Naive thymus-derived CD4-positive, alpha-beta T cell (primary cell): ENCODE results near the gene SMC5. TPM values are rescaled to one million over a fixed set of nuclear protein-coding genes. Genes with fewer than 3 reads are reported as not detected.

ENCODE experiments used
- ATAC-seq: fragments of 150-1000 bp; cut with Tn5 transposase; 2 replicates; pipeline ENCODE4 v1.10.0; 2021; ENCODE audit warnings: mild to moderate bottlenecking, moderate library complexity
- CTCF ChIA-PET: fragments of 350-600 bp; sonication (Branson Sonifier 250); formaldehyde crosslinking; loops from one replicate; lab custom pipeline; 2021; ENCODE audit warnings: antibody characterized with exemption; lab: Charles Lee
- POLR2A ChIA-PET: fragments of 350-600 bp; sonication (Branson Sonifier 250); formaldehyde crosslinking; loops from one replicate; lab custom pipeline; 2021; ENCODE audit warnings: antibody characterized with exemption, inconsistent platforms; lab: Charles Lee
- DNase-seq, 9 donors: peaks; one replicate each; pipeline versions ENCODE4 v3.0.0 to v3.0.0-alpha.2; 2020 to 2022; ENCODE audit warnings: mixed read lengths in 1 of 9
- H3K27ac ChIP-seq: one replicate; pipeline ENCODE4 v1.7.0; 2013; ENCODE audit warnings: mild to moderate bottlenecking, low read depth, low read length, moderate library complexity
- H3K27me3 ChIP-seq, 2 donors: one replicate each; pipeline ENCODE4 v1.7.0; 2013; ENCODE audit warnings: low read length in 2 of 2, mild to moderate bottlenecking in 2 of 2, moderate library complexity in 2 of 2; ENCODE audit not compliant: control insufficient read depth in 2 of 2, insufficient read depth in 2 of 2
- H3K36me3 ChIP-seq, 3 experiments: 1 replicate in 2 of 3; 2 replicates in 1 of 3; pipeline ENCODE4 v1.7.0; 2013; ENCODE audit warnings: low read length in 3 of 3, mild to moderate bottlenecking in 3 of 3, moderate library complexity in 1 of 3; ENCODE audit not compliant: insufficient read depth in 3 of 3, control insufficient read depth in 2 of 3
- H3K4me1 ChIP-seq, 2 donors: one replicate each; pipeline ENCODE4 v1.7.0; 2013; ENCODE audit warnings: low read length in 2 of 2, mild to moderate bottlenecking in 2 of 2, moderate library complexity in 1 of 2; ENCODE audit not compliant: control insufficient read depth in 2 of 2, insufficient read depth in 2 of 2
- H3K4me3 ChIP-seq: 2 replicates; pipeline ENCODE4 v1.7.0; 2013; ENCODE audit warnings: mild to moderate bottlenecking, low read length
- H3K9me3 ChIP-seq, 3 experiments: 1 replicate in 2 of 3; 2 replicates in 1 of 3; pipeline ENCODE4 v1.7.0; 2013; ENCODE audit warnings: low read length in 3 of 3; ENCODE audit not compliant: control insufficient read depth in 2 of 3
- H3K27ac Mint-ChIP-seq, 9 donors: one replicate each; pipeline ENCODE4 v1.8.0; 2020 to 2022; ENCODE audit warnings: mixed read lengths in 9 of 9, mild to moderate bottlenecking in 8 of 9, moderate library complexity in 5 of 9, inconsistent platforms in 2 of 9
- H3K27me3 Mint-ChIP-seq, 5 donors: one replicate each; pipeline ENCODE4 v1.8.0; 2021 to 2022; ENCODE audit warnings: mixed read lengths in 5 of 5, mild to moderate bottlenecking in 1 of 5
- H3K36me3 Mint-ChIP-seq, 5 donors: one replicate each; pipeline ENCODE4 v1.8.0; 2020 to 2022; ENCODE audit warnings: mixed read lengths in 5 of 5, mild to moderate bottlenecking in 3 of 5, inconsistent platforms in 1 of 5
- H3K4me1 Mint-ChIP-seq, 7 donors: one replicate each; pipeline ENCODE4 v1.8.0; 2020 to 2022; ENCODE audit warnings: mixed read lengths in 7 of 7, mild to moderate bottlenecking in 3 of 7, inconsistent platforms in 1 of 7
- H3K4me3 Mint-ChIP-seq, 10 donors: one replicate each; pipeline ENCODE4 v1.8.0; 2020 to 2022; ENCODE audit warnings: mild to moderate bottlenecking in 10 of 10, mixed read lengths in 10 of 10, moderate library complexity in 6 of 10, inconsistent platforms in 2 of 10
- H3K9me3 Mint-ChIP-seq, 11 donors: one replicate each; pipeline ENCODE4 v1.8.0; 2020 to 2022; ENCODE audit warnings: mixed read lengths in 11 of 11, mild to moderate bottlenecking in 4 of 11, inconsistent platforms in 1 of 11, moderate library complexity in 1 of 11
- intact Hi-C, 2 donors: fragments of 100-400 bp; cut with micrococcal nuclease; formaldehyde crosslinking; loops; one replicate each; pipeline ENCODE4 v1.15.1; 2023
- polyA plus RNA-seq, 2 donors: library from polyadenylated mRNA; unstranded; fragments of 300-500 nt; fragmentation: Illumina TruSeq; gene quantifications; one replicate each; pipeline ENCODE4 v1.2.3, GENCODE V29; 2021
- total RNA-seq, 6 experiments: library from RNA in 5 of 6; stranded (reverse) in 5 of 6; gene quantifications; 1 replicate in 5 of 6; 2 replicates in 1 of 6; pipeline ENCODE4 v1.2.3 and lab custom pipeline; 2021 to 2026

SMC5 gene
- total and polyA plus RNA-seq, 7 experiments from 2014 or later: 15.6 to 44.6 (median 29.6) TPM

DNA sequence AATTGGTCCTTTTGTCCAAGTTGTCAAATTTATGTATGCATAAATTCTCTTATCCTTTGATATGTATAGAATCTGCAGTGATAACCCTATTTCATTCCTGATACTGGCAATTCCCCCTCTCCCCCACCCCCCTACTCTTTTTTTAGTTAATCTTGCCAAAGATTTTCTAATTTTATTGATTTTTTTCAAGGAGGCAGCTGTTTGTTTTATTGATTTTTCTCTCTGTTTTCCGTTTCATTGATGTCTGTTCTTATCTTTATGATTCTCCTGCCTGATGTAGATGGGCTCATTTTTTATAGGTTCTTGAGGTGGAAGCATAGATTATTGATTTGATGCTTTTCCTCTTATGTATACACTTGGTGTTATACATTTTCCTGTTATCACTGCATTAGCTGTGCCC is 34.4 kb downstream of the SMC5 start:
- CTCF ChIA-PET: no interaction called here
- POLR2A ChIA-PET: interaction anchor here (0.6 kb wide), 1 partner anchor 945 kb away, joined by 3 read pairs; no protein-coding TSS in a partner anchor

DNA sequence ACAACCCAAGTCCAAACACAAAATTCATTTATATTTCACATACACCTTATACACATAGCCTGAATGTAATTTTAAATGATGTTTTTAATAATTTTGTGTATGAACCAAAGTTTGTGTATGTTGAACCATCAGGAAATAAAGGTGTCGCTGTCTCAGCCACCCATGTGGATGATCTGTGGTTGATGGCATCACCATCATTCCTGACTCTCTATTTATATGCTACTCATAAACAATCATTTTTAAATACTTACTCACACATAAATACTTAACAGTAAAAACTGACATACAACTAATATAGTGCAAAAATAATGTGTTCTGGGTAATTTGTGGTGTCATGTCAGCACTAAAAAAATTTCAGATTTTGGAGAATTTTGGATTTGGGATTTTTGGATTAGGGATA is 38.4 kb downstream of the SMC5 start:
- intact Hi-C loops: loop anchor here in 1 of 2 donors (5.0 kb wide), 1 partner anchor 35 kb away; no protein-coding TSS in a partner anchor
- ATAC-seq: no peak
- no peaks in the 10 kb centered on the region for H3K27me3 Mint-ChIP-seq

More for the DNA sequence above, 34.4 kb downstream of the SMC5 start:
- no peaks in the 10 kb centered on the region for H3K27me3 ChIP-seq
- H3K4me3 ChIP-seq: no peak overlapping the region
- no peak overlapping the region for H3K27ac ChIP-seq
- ATAC-seq (no peak), DNase-seq (no peak)
- H3K4me3 Mint-ChIP-seq: no peak overlapping the region
- H3K27me3 Mint-ChIP-seq: no peaks in the 10 kb centered on the region
- intact Hi-C loops: no loop called here
- no peak overlapping the region for H3K27ac Mint-ChIP-seq
- H3K4me1 Mint-ChIP-seq: peaks cover 5 to 24% (median 12%) of the 10 kb centered on the region in 7 donors
- no peaks in the 10 kb centered on the region for H3K9me3 ChIP-seq
- H3K36me3 ChIP-seq: peaks cover 3 to 31% (median 6%) of the 10 kb centered on the region in 3 experiments
- H3K4me1 ChIP-seq: no peaks in the 10 kb centered on the region
- H3K9me3 Mint-ChIP-seq: peaks cover 0 to 12% (median 4%) of the 10 kb centered on the region in 11 donors
- H3K36me3 Mint-ChIP-seq: peaks cover 11 to 75% (median 63%) of the 10 kb centered on the region in 5 donors

DNA sequence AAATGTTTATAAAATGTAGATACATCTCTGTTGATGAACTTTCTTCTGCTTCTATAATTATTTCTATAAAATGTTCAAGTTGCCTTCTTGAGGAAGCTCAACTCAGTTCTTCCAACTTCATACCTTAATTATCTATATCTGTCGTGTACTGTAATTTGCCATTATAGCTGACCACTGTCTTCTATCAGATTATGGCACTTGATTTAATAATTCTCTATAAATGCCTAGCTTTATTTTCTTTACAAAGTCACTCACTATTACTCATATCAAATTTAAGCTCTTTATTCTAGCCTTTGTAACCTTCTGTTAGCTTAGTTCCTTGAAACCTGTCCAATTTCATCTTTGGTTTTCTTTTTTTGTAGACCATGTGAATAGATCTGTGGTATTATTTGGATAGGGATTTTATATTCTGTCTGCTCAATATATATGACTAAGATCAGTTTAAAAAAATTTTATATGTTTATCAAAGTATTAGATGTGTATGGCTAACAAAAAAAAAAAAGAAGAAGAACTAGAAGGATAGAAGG is 39.5 kb downstream of the SMC5 start:
- H3K4me3 ChIP-seq: no peak overlapping the region
- no peak for DNase-seq
- Mint-ChIP-seq H3K4me1 (peaks cover 4 to 29% (median 9%) of the 10 kb centered on the region in 7 donors), H3K27ac (no peak overlapping the region), H3K36me3 (peaks cover 30 to 71% (median 56%) of the 10 kb centered on the region in 5 donors), H3K9me3 (peaks cover 0 to 6% (median 0%) of the 10 kb centered on the region in 11 donors), H3K4me3 (no peak overlapping the region), H3K27me3 (no peaks in the 10 kb centered on the region)
- intact Hi-C loops: loop anchor here in 1 of 2 donors (5.0 kb wide), 1 partner anchor 36 kb away; no protein-coding TSS in a partner anchor
- ChIA-PET CTCF (no interaction called here), POLR2A (interaction anchor here (1.3 kb wide), 1 partner anchor 15 kb away, joined by 3 read pairs; no protein-coding TSS in a partner anchor)
- no peak overlapping the region for H3K27ac ChIP-seq
- no peaks in the 10 kb centered on the region for H3K4me1 ChIP-seq
- ATAC-seq: no peak
- H3K36me3 ChIP-seq: peaks cover 8 to 32% (median 11%) of the 10 kb centered on the region in 3 experiments
- no peaks in the 10 kb centered on the region for H3K9me3 ChIP-seq
- H3K27me3 ChIP-seq: no peaks in the 10 kb centered on the region

More for the DNA sequence above, 38.4 kb downstream of the SMC5 start:
- Mint-ChIP-seq H3K4me3 (no peak overlapping the region), H3K36me3 (peaks cover 30 to 77% (median 68%) of the 10 kb centered on the region in 5 donors), H3K9me3 (peaks cover 0 to 10% (median 3%) of the 10 kb centered on the region in 11 donors), H3K4me1 (peaks cover 6 to 29% (median 12%) of the 10 kb centered on the region in 7 donors), H3K27ac (no peak overlapping the region)
- H3K27ac ChIP-seq: no peak overlapping the region
- no peaks in the 10 kb centered on the region for H3K4me1 ChIP-seq
- no peak overlapping the region for H3K4me3 ChIP-seq
- no peaks in the 10 kb centered on the region for H3K9me3 ChIP-seq
- H3K36me3 ChIP-seq: peaks cover 8 to 34% (median 11%) of the 10 kb centered on the region in 3 experiments
- H3K27me3 ChIP-seq: no peaks in the 10 kb centered on the region
- POLR2A ChIA-PET: interaction anchor here (1.3 kb wide), 1 partner anchor 14 kb away, joined by 3 read pairs; no protein-coding TSS in a partner anchor
- no peak for DNase-seq
- CTCF ChIA-PET: no interaction called here

DNA sequence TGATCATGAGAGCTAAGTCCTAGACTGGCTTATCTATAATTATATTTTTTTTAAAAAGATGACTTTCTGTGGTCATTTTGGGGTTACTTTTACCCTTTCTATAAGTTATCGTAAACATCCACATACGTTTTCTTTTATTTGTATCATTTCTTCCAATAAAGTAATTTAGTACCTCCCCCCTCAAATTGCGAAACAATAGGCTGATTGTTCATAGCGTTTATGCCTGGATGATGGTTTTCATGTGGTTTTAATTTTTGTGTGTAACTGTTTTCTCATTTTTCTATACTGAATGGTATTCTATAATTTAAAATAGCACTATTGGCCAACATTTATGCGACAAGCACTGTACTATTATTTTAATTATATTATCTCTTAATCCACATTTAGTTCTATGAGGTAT is 44.5 kb downstream of the SMC5 start:
- POLR2A ChIA-PET: no interaction called here
- no peak overlapping the region for H3K27ac Mint-ChIP-seq
- H3K36me3 Mint-ChIP-seq: peaks cover 24 to 73% (median 66%) of the 10 kb centered on the region in 5 donors
- ATAC-seq: no peak
- CTCF ChIA-PET: no interaction called here
- Histone ChIP-seq H3K4me3 (no peak overlapping the region), H3K27me3 (no peaks in the 10 kb centered on the region), H3K9me3 (no peaks in the 10 kb centered on the region), H3K4me1 (no peaks in the 10 kb centered on the region), H3K36me3 (peaks cover 4 to 32% (median 8%) of the 10 kb centered on the region in 3 experiments), H3K27ac (no peak overlapping the region)
- no peak overlapping the region for H3K4me3 Mint-ChIP-seq
- no peak for DNase-seq
- peaks cover 0 to 8% (median 3%) of the 10 kb centered on the region in 7 donors for H3K4me1 Mint-ChIP-seq
- peaks cover 0 to 5% (median 0%) of the 10 kb centered on the region in 11 donors for H3K9me3 Mint-ChIP-seq
- intact Hi-C loops: no loop called here
- H3K27me3 Mint-ChIP-seq: no peaks in the 10 kb centered on the region

DNA sequence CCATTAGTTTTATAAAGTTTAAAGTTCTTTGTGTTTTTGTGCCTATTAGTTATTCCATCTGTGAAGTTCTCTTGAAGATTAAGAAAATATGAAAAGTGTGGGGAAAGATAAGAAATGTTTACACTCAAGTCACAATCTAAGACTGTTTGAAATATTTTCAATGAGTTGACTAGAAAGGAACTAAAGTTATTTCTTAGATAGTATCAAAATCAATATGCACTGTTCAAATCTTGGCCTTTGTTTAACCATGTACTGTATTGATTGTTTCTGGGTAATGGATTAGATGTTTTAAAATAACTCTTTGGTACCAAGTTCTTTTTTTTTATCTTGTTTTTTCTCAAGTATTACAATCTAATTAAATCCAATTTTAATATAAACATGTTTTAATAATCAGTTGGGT is 46.0 kb downstream of the SMC5 start:
- no peak for ATAC-seq
- peaks cover 0 to 30% (median 6%) of the 10 kb centered on the region in 3 experiments for H3K36me3 ChIP-seq
- DNase-seq: no peak

DNA sequence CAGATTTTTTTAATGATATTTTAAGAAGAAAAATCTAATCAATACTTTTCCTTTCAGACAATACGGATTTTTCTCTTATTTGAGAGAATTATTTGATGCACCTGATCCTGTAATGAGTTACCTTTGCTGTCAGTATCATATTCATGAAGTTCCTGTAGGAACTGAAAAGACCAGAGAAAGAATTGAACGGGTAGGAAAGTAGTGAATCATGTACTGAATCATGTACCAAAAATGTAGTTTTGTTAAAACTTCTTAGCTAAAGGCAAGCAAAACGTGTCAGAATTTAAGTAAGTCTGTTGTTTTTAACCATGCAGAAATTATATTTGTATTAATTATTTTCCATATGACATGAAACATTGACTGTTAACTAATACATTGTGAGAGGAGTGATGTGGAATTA is 56.6 kb downstream of the SMC5 start:
- Histone ChIP-seq H3K4me3 (no peak overlapping the region), H3K27me3 (no peaks in the 10 kb centered on the region), H3K9me3 (no peaks in the 10 kb centered on the region), H3K27ac (no peak overlapping the region), H3K4me1 (no peaks in the 10 kb centered on the region), H3K36me3 (peaks cover 7 to 40% (median 11%) of the 10 kb centered on the region in 3 experiments)
- intact Hi-C loops: loop anchor here (5.0 kb wide), 2 partner anchors 33 to 53 kb away; no protein-coding TSS in a partner anchor
- ATAC-seq (no peak), DNase-seq (no peak)
- Mint-ChIP-seq H3K4me1 (peaks cover 0 to 20% (median 5%) of the 10 kb centered on the region in 7 donors), H3K4me3 (no peak overlapping the region), H3K36me3 (peaks cover 11 to 53% (median 34%) of the 10 kb centered on the region in 5 donors), H3K27ac (no peak overlapping the region), H3K27me3 (no peaks in the 10 kb centered on the region), H3K9me3 (peaks cover 0 to 3% (median 0%) of the 10 kb centered on the region in 11 donors)
- CTCF ChIA-PET: no interaction called here
- POLR2A ChIA-PET: no interaction called here

More for the DNA sequence above, 46.0 kb downstream of the SMC5 start:
- Histone ChIP-seq H3K27me3 (no peaks in the 10 kb centered on the region), H3K4me3 (no peak overlapping the region), H3K27ac (no peak overlapping the region), H3K4me1 (no peaks in the 10 kb centered on the region), H3K9me3 (no peaks in the 10 kb centered on the region)
- intact Hi-C loops: no loop called here
- ChIA-PET CTCF (no interaction called here), POLR2A (no interaction called here)
- peaks cover 15 to 74% (median 68%) of the 10 kb centered on the region in 5 donors for H3K36me3 Mint-ChIP-seq
- peaks cover 0 to 10% (median 0%) of the 10 kb centered on the region in 7 donors for H3K4me1 Mint-ChIP-seq
- no peak overlapping the region for H3K27ac Mint-ChIP-seq
- H3K9me3 Mint-ChIP-seq: peaks cover 0 to 5% (median 0%) of the 10 kb centered on the region in 11 donors
- H3K4me3 Mint-ChIP-seq: no peak overlapping the region
- no peaks in the 10 kb centered on the region for H3K27me3 Mint-ChIP-seq
